HG02852 (cell line): ENCODE data around the gene SPEF1.
"Not testable (repeated sequence)": the region's sequence is repeated elsewhere in the genome, so short reads cannot be mapped to it uniquely, and the experiment has no call there.

Source experiments
- ATAC-seq: cut with Tn5 transposase; IDR thresholded peaks from one replicate; pipeline ENCODE4 v1.9.1; 2021; ENCODE audit warnings: mild to moderate bottlenecking, moderate library complexity; ENCODE audit not compliant: unreplicated experiment

SPEF1 gene, protein sequence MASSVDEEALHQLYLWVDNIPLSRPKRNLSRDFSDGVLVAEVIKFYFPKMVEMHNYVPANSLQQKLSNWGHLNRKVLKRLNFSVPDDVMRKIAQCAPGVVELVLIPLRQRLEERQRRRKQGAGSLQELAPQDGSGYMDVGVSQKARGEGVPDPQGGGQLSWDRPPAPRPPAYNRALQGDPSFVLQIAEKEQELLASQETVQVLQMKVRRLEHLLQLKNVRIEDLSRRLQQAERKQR

DNA sequence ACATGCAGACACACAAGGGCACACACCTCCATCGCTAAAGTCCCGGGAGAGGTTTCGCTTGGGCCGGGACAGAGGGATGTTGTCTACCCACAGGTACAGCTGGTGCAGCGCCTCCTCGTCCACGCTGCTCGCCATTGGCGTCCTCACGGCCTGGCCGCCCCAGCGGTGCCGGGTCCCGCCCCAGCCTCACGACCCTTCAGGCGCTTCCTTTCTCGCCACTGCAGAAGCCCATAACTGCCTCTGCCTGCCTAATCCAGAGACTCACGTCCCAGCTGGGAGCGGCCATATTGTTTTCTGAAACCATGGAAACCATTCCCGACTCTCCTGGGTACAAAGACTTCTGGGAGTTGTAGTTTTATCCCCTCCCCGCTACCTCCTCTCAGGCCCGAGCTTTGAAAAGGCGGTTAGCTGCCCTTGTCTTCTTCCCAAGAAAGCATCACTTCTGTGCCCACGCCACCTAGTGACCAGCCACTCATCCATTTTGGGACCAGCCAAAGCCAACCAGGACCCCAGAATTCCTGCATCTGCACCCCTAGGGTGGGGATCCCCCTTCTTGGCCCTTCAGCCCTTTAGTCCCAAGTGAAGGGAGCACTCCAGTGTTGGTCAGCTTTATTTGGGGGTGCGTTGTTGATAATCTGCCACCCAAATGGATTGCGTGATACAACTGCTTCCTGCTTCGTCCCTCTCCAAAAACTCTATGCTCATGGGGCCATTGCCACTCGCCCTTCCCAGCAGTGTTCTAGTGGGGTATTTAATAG, at the start of gene SPEF1:
Gene SPEF1 (minus strand): TSS at position 296 of the 758 bp plus-strand sequence. CDS start 161 bp downstream, at position 135.
- ATAC-seq, result peak; percentile 71

DNA sequence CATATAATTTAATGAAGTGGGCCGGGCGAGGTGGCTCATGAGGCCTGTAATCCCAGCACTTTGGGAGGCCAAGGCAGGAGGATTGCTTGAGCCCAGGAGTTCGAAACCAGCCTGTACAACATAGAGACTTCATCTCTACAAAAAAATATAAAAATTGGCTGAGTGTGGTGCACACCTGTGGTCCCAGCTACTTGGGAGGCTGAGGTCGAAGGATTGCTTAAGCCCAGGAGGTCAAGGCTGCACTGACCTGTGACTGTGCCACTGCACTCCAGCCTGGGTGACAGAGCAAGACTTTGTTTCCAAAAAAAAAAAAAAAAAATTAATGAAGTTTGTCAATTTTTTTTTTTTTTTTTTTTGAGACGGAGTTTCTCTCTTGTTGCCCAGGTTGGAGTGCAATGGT, 48.6 kb upstream of the SPEF1 start:
- not testable (repeated sequence) for ATAC-seq

DNA sequence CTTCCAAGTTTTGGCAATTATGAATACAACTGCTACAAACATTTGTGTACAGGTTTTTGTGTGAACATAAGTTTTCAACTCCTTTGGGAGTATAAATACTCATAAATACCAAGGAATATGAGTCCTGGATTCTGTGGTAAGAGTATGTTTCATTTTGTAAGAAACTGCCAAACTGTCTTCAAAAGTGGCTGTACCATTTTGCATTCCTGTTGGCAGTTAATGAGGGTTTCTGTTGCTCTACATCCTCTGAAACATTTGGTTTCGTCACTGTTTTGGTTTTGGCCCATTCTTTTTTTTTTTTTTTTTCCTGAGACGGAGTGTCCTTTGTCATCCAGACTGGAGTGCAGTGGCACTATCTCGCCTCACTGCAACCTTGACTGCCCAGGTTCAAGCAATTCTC, 47.5 kb upstream of the SPEF1 start:
- ATAC-seq, result no peak

DNA sequence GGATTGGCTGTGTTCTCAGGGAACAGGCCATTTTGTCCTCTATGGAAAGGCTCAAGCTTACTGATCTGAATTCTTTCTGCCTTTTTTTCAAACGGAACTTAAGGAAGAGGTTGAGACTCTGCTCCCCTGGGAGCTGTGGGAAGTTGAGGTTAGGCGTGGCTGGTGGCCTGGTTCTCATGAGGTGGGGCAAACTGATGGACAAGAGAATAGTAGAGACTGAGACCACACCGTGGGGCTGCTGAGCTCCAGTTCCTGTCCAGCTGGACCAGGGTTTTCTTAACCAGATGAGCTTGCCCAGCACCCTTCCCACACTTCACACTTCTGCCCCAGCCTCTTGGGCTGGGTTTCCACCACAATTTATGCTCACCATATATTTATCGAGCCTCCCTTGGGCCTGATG, 45.2 kb upstream of the SPEF1 start:
- no peak for ATAC-seq

DNA sequence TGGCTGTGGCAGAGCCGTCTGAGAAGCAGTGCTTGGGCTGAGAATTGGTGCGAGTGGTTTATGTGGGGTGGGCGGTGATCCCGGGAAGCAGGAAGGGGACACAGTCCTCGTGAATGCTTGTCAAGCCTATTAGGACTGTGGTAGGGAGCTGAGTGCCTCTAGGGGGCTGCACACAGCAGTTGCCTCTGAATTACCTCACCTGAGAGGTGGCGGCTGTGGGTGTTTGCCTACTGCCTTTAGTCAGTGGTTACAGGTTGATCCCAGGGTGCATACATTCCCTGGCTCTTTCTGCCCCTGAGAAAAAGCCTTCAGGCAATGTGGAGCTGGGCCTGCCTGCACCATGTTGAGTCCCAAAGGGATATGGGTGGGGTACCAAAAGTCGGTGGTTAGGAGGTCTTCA, 44.3 kb upstream of the SPEF1 start:
- ATAC-seq, result no peak

DNA sequence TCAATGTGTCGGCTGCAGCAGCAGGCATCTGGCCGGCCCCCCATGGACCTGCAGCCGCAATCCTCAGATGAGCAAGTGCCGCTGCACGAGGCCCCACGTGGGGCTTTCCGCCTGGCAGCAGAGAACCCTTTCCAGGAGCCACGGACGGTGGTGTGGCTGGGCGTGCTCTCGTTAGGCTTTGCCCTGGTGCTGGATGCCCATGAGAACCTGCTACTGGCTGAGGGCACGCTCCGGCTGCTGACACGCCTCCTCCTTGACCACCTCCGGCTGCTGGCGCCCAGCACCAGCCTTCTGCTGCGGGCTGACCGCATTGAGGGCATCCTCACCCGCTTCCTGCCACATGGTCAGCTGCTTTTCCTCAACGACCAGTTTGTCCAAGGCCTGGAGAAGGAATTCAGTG, 42.6 kb upstream of the SPEF1 start:
- ATAC-seq, result no peak

DNA sequence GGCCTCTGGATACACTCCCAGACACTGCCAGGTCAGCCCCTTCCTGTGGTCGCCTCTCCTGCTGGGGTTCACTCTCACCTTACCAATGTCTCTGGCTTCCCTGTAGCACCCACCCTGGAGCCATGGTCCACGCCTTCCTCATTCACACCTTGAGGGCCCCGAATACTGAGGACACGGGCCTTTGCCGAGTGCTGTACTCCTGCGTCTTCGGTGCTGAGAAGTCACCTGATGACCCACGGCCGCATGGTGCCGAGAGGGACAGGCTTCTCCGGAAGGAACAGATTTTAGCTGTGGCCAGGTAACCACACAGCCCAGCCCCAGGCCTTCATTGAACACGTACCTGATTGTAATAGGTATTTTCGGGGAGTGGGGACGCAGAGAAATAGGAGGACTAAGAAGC, 40.7 kb upstream of the SPEF1 start:
- ATAC-seq, result no peak

DNA sequence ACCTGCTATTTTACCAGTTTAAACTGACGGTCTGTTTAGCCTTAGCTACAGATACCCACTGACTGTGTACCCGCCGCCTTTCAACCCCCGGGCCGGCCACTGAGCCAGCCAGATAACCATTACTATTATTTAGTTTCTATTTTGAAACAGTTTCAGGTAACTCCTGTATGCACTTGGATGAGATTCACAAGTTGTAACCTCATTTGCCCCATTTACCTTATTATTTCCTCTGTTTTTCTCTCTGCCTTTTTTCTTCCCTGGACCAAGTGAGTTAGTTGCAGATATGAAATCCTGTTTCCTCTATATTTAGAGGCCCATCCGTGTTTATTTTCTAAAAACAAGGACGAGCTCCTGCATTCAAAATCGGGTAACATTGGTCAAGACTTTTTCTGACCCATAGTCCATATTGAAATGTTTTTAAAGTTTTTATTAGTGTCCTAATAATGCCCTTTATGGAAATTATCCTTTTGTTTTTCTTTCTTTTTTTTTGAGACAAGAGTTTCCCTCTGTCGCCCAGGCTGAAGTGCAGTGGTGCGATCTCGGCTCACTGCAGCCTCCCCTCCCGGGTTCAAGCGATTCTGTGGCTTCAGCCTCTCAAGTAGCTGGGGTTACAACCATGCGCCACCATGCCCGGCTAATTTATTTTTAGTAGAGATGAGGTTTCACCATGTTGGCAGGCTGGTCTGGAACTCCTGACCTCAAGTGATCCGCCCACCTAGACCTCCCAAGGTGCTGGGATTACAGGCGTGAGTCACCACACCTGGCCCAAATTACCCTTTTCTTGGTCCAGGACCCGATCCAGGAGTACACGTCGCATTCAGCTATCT, 39.9 kb upstream of the SPEF1 start:
- no peak for ATAC-seq

DNA sequence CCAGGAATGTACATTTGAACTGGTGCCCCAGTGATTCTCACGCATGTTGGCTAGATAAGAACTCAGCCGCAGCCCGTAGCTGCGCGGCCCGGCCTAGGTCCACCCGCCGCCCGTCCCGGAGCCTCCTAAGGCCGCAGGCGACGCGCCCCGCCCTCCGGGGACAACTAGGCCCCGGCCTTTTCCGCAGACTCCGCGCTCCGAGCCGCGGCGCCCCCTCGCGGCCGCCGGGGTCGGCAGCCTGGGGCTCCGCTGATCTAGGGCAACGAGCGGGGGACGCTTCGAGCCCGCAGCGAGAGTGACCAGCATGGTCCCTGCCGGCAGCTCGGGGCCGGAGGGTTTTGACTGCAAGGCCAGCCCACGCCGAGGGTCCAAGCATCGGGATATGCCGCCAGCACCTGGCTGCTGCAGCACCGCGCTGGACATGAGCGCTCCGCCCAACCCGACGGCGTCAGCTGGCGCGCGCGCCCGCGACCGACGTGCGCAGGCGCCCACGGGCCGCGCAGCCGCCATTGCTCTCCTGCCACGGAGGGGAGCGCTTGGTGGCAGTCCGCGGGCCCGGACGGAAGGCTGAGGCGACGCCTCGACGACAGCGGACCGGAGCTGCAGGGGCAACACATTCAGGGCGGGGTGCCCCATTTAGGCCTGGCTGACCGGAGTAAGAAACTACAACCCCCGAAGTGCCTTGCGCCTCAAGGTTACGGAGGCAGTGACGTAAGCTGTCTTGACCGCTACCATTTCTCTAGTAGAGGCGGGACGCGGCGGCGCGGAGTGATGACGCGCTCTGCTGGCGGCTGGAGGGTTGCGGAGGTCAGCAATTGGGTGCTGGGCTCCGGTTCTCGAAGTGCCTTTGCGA, 39.0 kb upstream of the SPEF1 start, which contains the start of gene AP5S1:
Gene AP5S1 (plus strand): TSS at position 500 of the 853 bp plus-strand sequence. CDS start 1,571 bp downstream, outside the sequence.
- ATAC-seq, result peak; percentile 82

DNA sequence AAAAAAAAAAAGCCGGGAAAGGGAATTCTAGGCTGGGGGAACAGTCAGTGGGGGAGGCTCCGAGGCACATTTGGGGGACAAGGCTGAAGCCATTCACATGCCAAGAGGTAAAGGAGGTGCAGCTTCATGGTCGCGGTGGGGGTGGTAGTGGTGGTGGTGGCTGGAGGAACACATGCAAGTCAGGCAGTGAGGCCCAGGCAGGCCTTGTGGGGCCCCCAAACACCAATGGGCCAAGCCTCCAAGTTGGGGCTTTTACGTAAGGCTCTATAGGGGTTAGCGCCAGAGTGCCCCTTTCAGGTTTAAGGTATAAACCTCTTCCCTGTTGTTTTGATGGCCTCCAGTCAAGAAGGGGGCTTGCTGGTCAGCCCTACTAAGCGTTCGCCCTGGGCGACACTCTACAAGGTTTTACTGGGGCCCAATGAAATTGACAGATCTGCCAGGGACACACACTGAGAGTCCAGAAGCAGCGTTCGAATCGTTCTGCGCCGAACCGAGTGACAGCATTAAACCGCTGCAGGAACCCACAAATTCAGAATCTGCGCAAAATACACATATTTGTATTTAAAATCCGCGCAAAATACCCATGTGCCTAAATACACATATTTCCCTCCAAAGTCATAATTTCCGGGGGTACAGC, 38.3 kb upstream of the SPEF1 start:
- ATAC-seq, result no peak

DNA sequence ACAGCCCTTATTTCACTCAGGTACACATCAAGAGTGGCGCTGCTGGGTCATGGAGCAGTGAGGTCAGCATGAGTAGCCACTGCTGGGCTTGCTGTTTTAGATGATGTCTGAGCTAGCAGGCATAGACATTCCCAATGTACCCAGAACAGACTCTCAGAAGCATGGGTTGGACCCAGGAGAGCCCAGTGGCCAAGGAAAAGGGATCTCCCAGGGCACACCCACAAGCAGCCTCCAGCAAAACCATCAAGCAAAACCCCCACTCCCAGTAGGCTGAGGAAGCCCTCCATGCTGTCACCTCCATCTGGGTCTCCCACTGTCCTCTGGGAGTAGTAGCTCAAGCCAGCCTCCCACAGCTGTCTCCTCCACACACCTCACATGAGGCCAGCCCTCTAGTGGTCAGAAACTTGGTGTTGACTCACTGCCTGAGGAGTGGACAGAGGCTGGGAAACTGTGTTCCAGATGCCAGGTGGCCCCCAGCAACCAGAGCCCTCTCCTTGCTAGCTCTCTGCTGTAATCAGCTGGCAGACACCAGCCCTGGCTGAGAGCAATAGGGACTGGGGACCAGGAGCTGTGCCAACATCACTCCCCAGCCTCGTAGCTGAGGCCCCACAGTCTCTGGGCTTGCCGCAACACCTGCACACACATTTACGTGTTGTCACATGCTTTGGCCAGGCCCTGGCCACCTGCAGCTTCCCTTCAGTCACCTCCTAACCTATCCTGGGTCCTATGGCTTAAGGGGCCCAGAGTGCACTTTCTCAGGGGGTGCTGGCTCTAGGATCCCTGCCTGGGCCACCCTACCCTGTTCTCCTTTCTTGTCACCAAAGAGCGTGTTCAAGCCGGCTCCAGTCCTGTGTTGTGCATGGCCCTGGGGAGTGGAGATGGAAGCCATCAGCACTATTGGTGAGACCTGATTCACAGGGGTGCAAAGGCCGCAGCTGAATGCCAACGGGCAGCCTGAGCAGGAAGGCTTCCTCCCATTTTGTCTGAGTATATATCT, 37.2 kb upstream of the SPEF1 start:
- ATAC-seq, result no peak

DNA sequence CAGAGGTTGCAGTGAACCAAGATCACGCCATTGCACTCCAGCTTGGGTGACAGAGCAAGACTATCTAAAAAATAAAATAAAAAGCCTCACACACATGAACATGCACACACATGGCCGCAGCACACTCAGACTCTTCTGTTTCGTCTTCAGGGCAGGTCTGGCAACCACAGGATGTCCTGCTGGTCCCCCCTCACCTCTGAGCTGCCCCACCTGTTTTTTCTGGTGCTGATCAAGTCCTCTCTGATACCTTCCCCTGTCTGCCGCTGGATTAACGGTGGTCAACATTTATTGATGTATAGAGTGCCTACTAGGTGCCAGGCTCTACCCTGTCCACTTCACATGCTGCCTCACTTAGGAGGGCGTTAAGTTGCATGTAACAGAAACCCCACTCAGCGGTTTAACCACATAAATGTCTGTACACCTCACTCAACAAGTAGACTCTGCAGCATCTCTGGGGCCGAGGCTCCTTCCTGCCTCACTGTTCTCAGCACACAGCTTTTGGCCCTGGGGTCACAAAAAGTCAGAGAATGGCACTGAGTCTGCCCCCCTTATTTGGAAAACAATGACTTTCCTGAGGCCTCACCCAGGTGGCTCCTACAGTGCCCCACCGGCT, 34.6 kb upstream of the SPEF1 start:
- ATAC-seq, result no peak

DNA sequence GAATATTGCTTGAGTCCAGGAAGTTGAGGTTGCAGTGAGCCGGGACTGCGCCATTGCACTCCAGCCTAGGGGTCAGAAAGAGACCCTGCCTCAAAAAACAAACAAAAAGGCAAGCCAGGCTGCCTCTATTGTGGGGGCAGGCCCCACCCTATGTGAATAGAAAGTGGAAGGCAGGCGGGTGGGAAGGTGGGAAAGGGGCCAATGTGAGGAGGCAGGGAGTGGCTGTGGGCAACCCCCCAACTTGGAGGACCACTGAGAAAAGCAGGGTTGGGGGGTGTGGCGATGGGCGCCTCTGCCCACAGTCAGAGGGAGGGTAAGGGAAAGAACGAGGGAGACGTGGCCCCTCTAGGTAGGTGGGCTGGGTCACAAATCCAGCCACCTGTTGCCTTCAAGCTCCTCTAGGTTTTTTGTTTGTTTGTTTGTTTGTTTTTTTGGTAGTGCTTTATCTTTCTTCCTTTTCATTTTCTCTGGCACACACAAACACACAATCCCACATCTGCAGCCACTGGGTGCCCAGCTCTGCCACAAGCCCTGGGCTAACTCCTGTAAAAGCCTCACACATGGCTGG, 33.8 kb upstream of the SPEF1 start:
- no peak for ATAC-seq

DNA sequence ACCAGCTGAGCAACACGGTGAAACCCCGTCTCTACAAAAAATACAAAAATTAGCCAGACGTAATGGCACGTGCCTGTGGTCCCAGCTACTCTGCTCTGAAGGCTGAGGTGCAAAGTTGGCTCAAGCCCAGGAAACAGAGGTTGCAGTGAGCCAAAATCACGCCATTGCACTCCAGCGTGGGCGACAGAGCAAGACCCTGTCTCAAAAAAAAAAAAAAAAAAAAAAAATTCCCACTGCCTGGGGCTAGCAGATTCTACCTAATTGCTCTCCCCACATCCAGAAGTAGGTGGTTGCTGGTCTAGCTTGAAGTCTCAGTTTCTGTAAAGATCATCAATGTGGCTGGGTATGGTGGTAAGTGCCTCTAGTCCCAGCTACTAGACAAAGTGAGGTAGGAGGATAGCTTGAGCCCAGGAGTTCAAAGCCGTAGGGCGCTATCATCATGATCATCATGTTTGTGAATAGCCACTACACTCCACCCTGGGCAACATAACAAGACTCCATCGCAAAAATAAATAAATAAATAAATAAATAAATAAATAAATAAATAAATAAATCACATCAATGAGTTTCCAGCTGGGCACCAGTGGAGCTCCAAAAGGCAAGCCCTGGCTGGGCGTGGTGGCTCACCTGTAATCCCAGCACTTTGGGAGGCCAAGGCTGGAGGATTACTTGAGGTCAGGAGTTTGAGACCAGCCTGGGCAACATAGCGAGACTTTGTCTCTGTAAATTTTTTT, 32.8 kb upstream of the SPEF1 start:
- no peak for ATAC-seq

DNA sequence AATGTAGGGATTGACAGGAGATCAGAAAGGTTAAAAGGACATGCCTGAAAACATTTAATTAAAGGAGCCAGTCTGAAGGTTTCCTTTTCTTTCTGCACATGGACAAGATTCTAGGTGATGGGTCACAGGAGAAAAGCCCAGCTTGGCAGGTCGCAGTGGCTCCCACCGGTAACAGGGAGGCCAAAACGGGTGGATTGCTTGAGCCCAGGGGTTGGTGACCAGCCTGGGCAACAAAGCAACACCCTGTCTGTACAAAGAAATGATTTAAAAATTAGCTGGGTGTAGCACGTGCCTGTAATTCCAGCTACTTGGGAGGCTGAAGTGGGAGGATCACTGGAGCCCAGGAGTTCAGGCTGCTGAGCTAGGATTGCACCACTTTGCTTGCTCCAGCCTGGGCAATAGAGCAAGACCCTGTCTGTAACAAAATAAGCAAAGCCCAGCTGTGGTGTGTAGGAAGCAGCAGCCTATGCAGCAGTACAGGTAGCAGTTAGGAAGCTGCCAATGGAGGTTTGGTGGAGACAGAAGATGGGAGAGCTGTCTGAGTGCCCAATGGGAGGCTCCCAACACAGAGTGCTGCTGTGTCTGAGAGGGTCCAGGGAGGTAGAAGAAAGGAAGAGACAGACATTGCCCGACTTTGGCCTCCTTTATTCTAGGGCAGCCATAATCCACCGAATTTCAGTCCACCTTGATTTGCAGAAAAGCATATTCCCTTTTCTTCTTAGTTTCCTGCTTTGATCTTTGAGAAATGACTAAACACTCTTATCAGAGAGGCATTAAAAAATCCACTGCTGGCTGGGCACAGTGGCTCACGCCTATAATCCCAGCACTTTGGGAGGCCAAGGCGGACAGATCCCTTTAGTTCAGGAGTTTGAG, 32.0 kb upstream of the SPEF1 start:
- ATAC-seq, result no peak

DNA sequence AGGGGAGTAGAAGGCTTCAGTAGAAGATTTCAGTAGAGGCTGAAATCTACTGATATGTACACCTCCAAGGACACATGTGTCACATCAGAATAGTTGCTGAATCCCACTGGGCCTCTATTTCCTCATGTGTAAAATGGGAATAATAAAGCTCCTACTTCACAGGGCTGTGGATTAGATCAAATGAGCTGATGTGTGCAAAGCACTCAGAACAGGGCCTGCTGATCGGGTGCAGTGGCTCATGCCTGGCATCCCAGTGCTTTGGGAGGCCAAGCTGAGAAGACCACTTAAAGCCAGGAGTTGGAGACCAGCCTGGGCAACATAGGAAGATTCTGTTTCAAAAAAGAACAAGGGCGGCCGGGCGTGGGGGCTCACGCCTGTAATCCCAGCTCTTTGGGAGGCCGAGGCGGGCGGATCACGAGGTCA, 31.0 kb upstream of the SPEF1 start:
- ATAC-seq, result no peak
